Inferior parietal cortex (tissue), 1 donor: ENCODE results near the gene THUMPD1.
"Not testable (repeated sequence)": the region's sequence is repeated elsewhere in the genome, so short reads cannot be mapped to it uniquely, and the experiment has no call there.

Source experiments
- DNase-seq: peaks from one replicate; pipeline ENCODE4 v3.0.0-alpha.2; 2016; ENCODE audit errors: extremely low spot score

The THUMPD1 gene, protein sequence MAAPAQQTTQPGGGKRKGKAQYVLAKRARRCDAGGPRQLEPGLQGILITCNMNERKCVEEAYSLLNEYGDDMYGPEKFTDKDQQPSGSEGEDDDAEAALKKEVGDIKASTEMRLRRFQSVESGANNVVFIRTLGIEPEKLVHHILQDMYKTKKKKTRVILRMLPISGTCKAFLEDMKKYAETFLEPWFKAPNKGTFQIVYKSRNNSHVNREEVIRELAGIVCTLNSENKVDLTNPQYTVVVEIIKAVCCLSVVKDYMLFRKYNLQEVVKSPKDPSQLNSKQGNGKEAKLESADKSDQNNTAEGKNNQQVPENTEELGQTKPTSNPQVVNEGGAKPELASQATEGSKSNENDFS

DNA sequence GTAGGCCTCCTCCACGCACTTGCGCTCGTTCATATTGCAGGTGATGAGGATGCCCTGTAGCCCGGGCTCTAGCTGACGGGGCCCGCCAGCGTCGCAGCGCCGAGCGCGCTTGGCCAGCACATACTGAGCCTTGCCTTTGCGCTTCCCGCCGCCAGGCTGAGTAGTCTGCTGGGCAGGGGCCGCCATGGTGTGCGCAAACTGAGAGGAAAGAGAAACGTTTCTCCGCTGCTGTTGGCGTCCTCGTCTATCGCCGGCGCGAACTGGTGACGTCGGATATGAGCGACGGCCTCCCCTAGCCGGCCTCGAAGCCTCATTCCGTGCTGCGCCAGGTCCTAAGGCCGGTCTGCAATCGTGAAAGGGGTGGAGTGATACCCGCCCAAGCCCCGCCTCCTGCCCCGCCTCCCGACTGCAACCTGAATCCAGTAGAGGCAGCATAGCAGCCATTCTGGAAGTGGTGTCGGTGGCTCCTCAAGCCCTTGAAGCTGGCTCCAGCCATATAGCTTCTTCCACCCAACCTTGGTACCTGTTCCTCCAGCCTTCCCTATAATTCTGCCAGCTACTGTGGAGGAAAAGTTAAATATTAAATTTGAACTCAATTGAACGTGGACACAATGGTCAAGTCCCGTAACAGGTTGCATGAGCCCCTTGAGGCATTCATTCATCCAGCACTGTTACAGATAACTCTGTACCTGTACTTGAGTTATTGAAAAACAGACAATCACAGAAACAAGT, at the start of gene THUMPD1:
THUMPD1 (minus strand) TSS at position 265 of the 732 bp plus-strand sequence; CDS start at position 186, 79 bp downstream.
- DNase-seq, result peak; percentile 92

DNA sequence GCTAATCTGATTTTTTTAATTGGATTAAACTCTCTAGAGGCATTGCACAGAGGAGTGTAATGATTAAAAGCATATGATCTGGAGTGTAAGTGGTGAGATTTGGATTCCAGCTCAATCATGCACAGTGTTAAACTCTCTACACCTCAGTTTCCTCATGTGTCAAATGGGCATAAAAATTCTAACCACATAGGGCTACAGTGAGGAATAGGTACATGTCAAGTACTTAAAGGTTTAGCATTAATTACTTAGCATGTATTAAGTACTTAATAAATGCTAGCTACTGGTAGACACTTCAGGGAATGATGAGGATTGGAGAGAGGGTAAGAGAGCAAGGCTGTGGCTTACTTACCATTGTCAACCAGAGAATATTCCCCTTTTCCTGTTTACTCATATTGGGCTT, 47.5 kb upstream of the THUMPD1 start:
- no peak for DNase-seq

DNA sequence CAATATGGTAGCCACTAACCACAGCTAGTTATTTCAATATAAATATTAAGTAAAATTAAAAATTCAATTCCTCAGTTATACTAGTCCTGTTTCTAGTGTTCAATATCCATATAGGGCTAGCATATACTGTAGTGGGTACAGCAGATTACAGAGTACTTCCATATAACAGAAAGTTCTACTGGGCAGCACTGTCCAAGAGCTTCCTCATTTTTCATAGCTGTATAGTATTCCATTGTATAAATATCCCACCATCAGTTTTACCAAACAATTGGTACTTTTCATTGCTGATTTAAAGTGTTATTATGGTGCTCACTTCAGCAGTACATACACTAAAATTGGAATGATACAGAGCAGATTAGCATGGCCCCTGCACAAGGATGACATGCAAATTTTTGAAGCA, 42.6 kb upstream of the THUMPD1 start:
- DNase-seq, result no peak

DNA sequence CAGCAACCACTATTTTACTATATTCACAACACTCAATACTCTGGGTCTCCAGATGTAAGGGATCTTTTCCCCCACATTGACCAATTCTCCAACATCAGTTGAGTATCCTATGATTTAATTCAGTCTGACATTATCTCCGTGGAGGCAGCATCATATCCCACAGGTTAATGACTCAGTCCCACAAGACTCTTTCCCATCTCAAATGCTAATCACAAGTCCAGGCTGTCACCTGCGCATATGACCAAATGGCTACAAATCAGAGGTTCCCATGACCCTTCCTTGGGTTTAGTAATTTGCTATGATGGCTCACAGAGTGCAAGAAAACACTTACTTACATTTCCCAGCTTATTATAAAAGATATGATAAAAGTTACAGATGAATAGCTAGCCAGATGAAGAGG, 40.9 kb upstream of the THUMPD1 start:
- no peak for DNase-seq

DNA sequence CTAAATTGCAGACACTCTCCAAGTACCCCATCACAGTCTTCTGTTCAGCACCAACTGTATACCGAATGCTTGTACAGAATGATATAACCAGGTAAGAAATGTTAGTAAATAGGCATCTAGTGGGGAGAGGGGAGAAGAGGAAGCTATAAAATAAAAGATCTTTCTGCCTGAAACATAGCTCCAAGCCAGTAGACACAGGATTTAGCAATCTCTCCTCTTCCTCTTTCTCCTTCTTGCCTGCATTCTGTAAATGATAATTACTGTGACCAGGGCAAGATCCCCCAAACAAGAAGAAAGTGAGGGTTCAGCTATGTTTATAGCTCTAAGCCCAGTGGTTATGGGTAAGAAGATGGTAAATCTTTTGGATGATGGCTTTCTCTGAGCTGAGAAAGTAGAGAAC, 40.1 kb upstream of the THUMPD1 start:
- no peak for DNase-seq

GRCh38 chr16:20774703-20775362, 33.2 kb upstream of the THUMPD1 start:
- DNase-seq, result no peak

DNA sequence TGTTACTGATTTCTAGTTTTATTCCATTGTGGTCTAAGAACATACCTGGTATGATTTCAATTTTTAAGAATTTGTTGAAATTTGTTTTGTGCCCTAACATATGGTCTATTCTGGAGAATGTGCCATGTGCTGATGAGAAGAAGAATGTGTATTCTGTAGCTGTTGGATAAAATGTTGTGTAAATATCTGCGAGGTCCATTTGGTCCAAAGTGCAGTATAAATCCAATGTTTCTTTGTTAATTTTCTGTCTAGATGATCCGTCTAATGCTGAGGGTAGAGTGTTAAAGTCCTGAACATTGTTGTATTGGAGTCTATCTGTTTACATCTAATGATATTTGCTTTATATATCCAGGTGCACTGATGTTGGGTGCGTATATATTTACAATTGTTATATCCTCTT, 32.1 kb upstream of the THUMPD1 start:
- no peak for DNase-seq

GRCh38 chr16:20768818-20769217, 27.2 kb upstream of the THUMPD1 start:
- DNase-seq, result no peak

GRCh38 chr16:20768121-20768520, 26.5 kb upstream of the THUMPD1 start:
- no peak for DNase-seq

DNA sequence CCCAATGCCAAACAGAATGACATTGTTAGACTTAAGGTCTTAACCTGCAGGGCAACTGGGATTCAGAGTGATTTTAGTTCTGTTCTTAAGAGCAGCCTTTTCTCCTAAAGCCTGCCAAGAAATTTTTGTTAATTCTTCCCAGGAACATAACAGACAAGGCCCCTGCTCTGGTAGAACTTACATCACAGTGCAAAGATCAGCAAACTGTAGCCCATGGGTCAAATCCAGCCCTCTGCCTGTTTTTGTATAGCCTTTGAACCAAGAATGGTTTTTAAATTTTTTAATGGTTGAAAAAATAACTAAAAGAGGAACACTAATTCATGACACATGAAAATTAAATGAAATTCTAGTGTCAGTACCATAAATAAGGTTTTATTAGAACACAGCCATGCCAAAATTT, 26.0 kb upstream of the THUMPD1 start:
- no peak for DNase-seq

DNA sequence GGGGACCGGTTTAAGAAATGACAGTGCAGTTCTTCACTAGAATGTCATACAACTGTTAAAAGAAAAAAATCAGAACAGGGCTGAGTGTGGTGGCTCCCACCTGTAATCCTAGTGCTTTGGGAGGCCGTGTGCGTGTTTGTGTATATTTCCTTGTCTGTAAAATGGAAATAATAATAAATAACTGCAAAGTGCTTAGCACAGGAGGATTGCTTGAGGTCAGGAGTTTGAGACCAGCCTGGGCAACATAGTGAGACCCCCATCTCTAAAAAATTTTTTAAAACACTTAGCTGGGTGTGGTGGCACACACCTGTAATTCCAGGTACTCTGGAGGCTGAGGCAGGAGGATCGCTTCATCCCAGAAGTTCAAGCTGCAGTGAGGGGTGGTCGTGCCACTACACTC, 24.7 kb upstream of the THUMPD1 start:
- no peak for DNase-seq

DNA sequence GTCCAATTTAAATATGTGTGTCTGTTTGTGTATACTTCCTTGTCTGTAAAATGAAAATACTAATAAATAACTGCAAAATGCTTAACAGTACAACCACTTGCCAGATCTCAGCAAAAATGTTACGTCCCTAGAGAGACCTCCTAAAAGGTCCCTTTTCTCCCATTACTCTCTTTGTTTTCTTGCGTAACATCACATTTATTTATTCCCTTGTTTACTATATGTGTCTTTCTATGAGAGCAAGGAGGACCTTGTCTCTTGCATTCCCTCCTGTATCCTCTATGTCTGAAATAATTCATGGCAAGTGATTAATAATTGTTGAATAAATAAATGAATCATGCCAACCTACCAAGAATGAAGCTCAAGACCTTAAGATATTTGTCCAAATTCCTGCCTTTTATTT, 24.1 kb upstream of the THUMPD1 start:
- no peak for DNase-seq

DNA sequence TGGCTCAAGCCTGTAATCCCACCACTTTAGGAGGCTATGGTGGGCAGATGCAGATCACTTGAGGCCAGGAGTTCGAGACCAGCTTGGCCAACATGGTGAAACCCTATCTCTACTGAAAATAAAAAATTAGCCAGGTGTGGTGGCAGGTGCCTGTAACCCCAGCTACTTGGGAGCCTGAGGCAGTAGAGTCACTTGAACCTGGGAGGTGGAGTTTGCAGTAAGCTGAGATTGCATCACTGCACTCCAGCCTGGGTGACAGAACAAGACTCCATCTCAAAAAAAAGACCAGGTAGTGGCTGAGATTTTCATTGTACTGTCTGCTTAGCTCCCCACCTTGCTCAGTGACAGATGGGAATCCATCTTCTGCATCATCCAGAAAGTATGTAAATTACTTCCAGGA, 22.8 kb upstream of the THUMPD1 start:
- not testable (repeated sequence) for DNase-seq

DNA sequence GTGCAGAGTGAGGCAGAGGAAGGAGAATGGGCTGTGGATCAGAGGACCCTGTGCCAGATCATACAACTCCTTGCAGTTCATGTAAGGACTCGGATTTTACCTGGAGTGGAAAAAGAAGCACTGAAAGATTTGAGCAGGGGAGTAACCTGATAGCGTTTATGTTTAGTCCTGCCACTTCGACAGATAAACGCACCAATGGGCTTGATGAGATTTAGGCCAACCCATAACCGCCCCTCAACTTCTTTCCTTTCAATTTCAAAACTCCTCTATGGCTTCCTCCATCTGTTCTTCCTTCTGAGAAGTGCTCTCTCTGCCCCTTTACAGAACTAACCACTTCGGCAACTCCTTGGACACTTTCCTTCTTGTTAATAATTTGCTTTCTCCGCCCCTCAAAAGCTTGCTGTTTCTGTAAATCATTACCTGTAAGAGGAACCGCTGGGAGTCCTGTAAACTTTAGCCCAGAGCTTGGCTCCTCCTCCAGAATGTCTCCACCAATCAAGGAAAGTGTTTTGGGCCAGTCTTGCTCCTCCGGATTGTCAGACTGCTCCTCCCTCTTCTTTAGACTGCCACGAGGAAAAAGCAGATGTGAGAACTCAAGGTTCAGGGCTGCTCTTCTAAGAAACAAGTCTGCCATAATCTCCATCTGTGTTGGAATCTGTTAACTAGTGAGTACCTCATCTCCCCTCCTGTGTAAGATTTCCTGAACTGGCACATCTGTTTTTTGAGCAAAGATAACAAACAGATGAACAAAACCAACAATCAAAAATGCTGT, 22.0 kb upstream of the THUMPD1 start, which contains the start of gene ACSM3:
ACSM3 (plus strand) TSS at position 554 of the 772 bp plus-strand sequence. CDS start 6,021 bp downstream, outside the sequence.
- DNase-seq, result peak; percentile 32

GRCh38 chr16:20762404-20763123, 20.9 kb upstream of the THUMPD1 start:
- DNase-seq, result no peak

- DNase-seq, result no peak
Observed at GRCh38 chr16:20761175-20761574, 19.6 kb upstream of the THUMPD1 start.

DNA sequence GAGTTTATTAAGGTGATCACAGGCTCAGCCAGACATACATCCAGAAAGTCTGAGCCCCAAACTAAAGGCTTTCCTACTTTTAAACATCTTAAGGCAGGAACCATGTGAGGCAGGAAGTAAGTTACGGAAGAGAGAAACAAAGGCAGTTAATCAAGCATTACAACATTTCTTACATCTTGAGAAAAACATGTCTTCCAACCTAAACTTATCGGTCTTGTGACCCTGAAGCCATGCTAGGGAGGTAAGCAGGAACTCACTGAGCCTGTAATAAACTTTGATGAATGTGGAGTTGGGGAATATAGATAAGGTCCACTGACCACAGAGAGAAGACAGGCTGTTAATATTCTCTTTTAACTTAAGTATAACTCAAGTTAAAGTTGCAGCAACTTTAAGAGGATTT, 18.7 kb upstream of the THUMPD1 start:
- no peak for DNase-seq

- not testable (repeated sequence) for DNase-seq
Observed at GRCh38 chr16:20755799-20756198, 14.2 kb upstream of the THUMPD1 start.

GRCh38 chr16:20755238-20755637, 13.6 kb upstream of the THUMPD1 start:
- DNase-seq, result no peak

GRCh38 chr16:20753727-20754126, 12.1 kb upstream of the THUMPD1 start:
- no peak for DNase-seq

- DNase-seq, result no peak
Observed at GRCh38 chr16:20750558-20750957, 8.9 kb upstream of the THUMPD1 start.
